Right ventricle myocardium superior (tissue), 1 donor: ENCODE measurements around the gene RRBP1. TPM values are rescaled to one million over a fixed set of nuclear protein-coding genes. Genes with fewer than 3 reads are reported as not detected.

Experiments
- ATAC-seq: fragments of 200-7000 bp; cut with Tn5 transposase; one replicate; pipeline ENCODE4 v1.9.1; 2020; ENCODE audit warnings: mild to moderate bottlenecking; ENCODE audit not compliant: poor library complexity
- DNase-seq: peaks from one replicate; pipeline ENCODE4 v3.0.0-alpha.2; 2020
- intact Hi-C: fragments of 100-400 bp; cut with DNase I; formaldehyde crosslinking; loops from one replicate; pipeline ENCODE4 v1.11.2; 2022
- total RNA-seq: library from RNA; stranded (reverse); fragmentation: NEBNext Ultra II Directional; extraction: Animal tissue kit (Norgen Biotek cat#: 25700); gene quantifications from one replicate; pipeline ENCODE4 v1.2.1, GENCODE V29; 2021
- donor health status: DM: no; HTN: yes; CAD: no; lungs with severe emphysema.

The RRBP1 gene
- total RNA-seq, 1 donor from 2014 or later = 32.1 TPM

- no peak for DNase-seq
- intact Hi-C loops = loop anchor here (10.0 kb wide), 1 partner anchor 64 kb away; no protein-coding TSS in a partner anchor
- ATAC-seq = peak; percentile 13
These were observed 70.8 kb downstream of the RRBP1 start for GRCh38 chr20:17611290-17611539.

- DNase-seq (peak; percentile 56), ATAC-seq (no peak)
- intact Hi-C loops = loop anchor here (10.0 kb wide), 1 partner anchor 64 kb away; no protein-coding TSS in a partner anchor
These were observed 71.3 kb downstream of the RRBP1 start for GRCh38 chr20:17610566-17611289.

GRCh38 chr20:17609811-17610377, 72.1 kb downstream of the RRBP1 start:
- DNase-seq = no peak
- intact Hi-C loops = loop anchor here (10.0 kb wide), 1 partner anchor 65 kb away; no protein-coding TSS in a partner anchor
- no peak for ATAC-seq

- intact Hi-C loops = no loop called here
- no peak for ATAC-seq
- no peak for DNase-seq
These were observed 73.1 kb downstream of the RRBP1 start for GRCh38 chr20:17608701-17609497.

- no peak for ATAC-seq
- intact Hi-C loops = no loop called here
- DNase-seq = no peak
These were observed 76.0 kb downstream of the RRBP1 start for GRCh38 chr20:17606001-17606400.

- peak; percentile 13 for ATAC-seq
- intact Hi-C loops = no loop called here
- DNase-seq = no peak
These were observed 76.8 kb downstream of the RRBP1 start for GRCh38 chr20:17605131-17605660.

- intact Hi-C loops = no loop called here
- ATAC-seq = no peak
- no peak for DNase-seq
These were observed 79.5 kb downstream of the RRBP1 start for GRCh38 chr20:17602493-17602892.

GRCh38 chr20:17601957-17602356, 80.1 kb downstream of the RRBP1 start:
- DNase-seq (no peak), ATAC-seq (no peak)
- intact Hi-C loops = no loop called here

- intact Hi-C loops = no loop called here
- ATAC-seq (no peak), DNase-seq (no peak)
These were observed 84.0 kb downstream of the RRBP1 start for GRCh38 chr20:17598013-17598550.

- no peak for DNase-seq
- no peak for ATAC-seq
- intact Hi-C loops = no loop called here
These were observed 86.2 kb downstream of the RRBP1 start for GRCh38 chr20:17595856-17596255.

GRCh38 chr20:17594443-17594842, 87.6 kb downstream of the RRBP1 start:
- intact Hi-C loops = no loop called here
- ATAC-seq = peak; percentile 64
- no peak for DNase-seq

- intact Hi-C loops = no loop called here
- DNase-seq = no peak
- no peak for ATAC-seq
These were observed 88.1 kb downstream of the RRBP1 start for GRCh38 chr20:17593902-17594301.

GRCh38 chr20:17590245-17590644, 91.8 kb downstream of the RRBP1 start:
- intact Hi-C loops = no loop called here
- ATAC-seq = peak; percentile 26
- no peak for DNase-seq

- ATAC-seq = peak; percentile 47
- intact Hi-C loops = no loop called here
- no peak for DNase-seq
These were observed 92.7 kb downstream of the RRBP1 start for GRCh38 chr20:17589161-17589834.

GRCh38 chr20:17587824-17588223, 94.2 kb downstream of the RRBP1 start:
- DNase-seq = no peak
- intact Hi-C loops = no loop called here
- ATAC-seq = peak; percentile 23

- intact Hi-C loops = no loop called here
- ATAC-seq (no peak), DNase-seq (no peak)
These were observed 94.9 kb downstream of the RRBP1 start for GRCh38 chr20:17587148-17587547.

- intact Hi-C loops = no loop called here
- no peak for ATAC-seq
- DNase-seq = no peak
These were observed 95.8 kb downstream of the RRBP1 start for GRCh38 chr20:17586250-17586649.

- DNase-seq = no peak
- intact Hi-C loops = no loop called here
- no peak for ATAC-seq
These were observed 97.4 kb downstream of the RRBP1 start for GRCh38 chr20:17584689-17585088.

GRCh38 chr20:17583126-17583525, 98.9 kb downstream of the RRBP1 start:
- intact Hi-C loops = no loop called here
- no peak for ATAC-seq
- no peak for DNase-seq
